HG02970 (cell line): ENCODE measurements around the gene F2.

Source experiments
- ATAC-seq: cut with Tn5 transposase; IDR thresholded peaks from one replicate; pipeline ENCODE4 v1.9.1; 2021; ENCODE audit warnings: mild to moderate bottlenecking, moderate library complexity, moderate number of reproducible peaks; ENCODE audit not compliant: unreplicated experiment, low FRiP score

Gene F2

DNA sequence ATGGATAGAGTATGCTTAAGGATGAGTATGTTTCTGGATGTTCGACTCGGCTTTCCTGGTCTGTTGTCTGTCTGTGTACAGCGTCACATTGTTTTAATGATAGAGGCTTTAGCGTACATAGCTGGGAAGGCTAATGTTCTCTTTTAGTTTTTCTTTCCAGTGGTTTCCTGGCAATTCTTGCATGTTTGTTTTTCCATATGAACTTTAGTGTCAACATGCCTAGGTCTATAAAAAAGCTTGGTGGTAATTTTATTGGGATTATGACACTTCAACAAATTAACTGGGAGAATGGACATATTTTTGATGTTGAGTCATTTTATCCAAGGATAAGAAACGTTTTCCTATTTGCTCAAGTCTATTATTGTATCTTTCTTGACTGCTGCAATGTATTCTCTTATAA lies 17.6 kb downstream of the F2 start:
- no peak for ATAC-seq

DNA sequence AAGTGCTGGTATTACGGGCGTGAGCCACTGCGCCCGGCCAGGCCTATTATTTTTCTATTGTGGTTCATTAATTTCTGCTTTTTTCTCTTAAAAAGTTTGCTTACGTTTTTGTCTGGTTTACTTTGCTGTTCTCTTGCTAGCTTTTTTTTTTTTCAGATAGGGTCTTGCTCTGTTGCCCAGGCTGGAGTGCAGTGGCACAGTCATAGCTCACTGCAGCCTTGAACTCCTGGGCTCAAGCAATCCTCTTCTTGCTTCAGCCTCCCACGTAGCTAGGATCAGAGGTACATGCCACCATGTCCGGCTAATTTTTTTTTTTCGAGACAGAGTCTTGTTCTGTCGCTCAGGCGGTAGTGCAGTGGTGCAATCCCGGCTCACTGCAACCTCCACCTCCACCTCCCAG lies 18.7 kb downstream of the F2 start:
- no peak for ATAC-seq

DNA sequence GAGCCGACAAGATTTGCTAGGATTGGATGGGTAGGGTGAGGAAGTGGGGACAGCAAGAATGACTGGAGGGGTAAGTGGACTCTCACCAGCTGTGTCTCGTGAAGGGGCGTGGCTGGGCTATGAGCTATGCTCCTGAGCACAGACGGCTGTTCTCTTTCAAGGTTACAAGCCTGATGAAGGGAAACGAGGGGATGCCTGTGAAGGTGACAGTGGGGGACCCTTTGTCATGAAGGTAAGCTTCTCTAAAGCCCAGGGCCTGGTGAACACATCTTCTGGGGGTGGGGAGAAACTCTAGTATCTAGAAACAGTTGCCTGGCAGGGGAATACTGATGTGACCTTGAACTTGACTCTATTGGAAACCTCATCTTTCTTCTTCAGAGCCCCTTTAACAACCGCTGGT lies 19.9 kb downstream of the F2 start:
- ATAC-seq, result no peak

DNA sequence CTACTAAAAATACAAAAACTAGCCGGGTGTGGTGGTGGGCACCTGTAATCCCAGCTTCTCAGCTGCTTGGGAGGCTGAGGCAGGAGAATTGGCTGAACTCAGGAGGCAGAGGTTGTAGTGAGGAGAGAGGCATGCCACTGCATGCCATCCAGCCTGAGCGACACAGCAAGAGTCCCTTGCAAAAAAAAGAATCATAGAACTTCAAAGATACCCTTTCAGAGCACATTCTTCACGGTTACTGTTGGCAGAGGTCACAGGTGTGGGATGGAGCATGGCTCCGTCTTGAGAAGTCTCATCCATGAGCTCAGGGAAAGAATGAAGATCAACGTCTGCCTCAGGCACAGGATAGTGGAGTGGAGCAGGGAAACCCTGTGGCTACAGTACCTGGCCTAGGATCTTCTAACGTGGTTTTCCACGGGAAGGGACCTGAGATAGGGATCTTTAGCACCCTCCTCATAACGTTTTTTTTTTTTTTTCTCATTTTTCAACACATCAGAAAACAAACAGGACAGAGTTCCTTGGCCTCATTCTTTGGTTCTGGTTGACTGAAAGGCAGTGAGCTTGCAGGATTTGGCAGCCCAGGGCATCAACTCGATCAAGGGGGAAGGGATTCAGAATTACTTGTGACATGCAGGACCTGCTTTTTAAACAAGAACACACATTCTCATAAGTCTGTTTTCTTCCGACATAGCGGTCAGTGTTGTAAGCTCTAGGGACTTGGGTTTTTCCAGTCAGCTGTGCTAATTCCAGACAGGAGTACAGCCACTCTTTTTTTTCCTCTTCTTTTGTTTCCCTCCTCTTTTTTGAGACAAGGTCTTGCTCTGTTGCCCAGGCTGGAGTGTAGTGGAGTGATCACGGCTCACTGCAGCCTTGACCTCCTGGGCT lies 22.8 kb downstream of the F2 start:
- ATAC-seq, result no peak

DNA sequence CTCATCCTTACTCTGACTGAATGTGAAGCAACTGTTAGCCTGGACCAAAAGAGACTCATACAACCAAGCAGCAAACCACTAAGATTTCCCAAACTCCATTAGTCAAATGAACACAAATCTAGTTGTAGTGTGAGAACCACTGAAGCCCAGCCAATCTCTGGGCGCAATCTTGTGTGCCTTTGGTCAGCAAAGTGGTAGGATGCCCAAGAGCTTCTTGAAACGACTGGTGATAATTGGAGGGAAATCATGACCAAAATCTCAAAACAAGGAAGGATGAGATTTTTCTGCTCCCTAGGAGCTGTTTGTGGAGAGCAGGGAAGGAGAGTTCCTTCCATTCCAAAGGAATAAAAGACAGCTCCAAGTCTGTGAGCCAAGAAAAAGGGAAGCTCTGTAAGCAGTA lies 24.0 kb downstream of the F2 start:
- no peak for ATAC-seq

DNA sequence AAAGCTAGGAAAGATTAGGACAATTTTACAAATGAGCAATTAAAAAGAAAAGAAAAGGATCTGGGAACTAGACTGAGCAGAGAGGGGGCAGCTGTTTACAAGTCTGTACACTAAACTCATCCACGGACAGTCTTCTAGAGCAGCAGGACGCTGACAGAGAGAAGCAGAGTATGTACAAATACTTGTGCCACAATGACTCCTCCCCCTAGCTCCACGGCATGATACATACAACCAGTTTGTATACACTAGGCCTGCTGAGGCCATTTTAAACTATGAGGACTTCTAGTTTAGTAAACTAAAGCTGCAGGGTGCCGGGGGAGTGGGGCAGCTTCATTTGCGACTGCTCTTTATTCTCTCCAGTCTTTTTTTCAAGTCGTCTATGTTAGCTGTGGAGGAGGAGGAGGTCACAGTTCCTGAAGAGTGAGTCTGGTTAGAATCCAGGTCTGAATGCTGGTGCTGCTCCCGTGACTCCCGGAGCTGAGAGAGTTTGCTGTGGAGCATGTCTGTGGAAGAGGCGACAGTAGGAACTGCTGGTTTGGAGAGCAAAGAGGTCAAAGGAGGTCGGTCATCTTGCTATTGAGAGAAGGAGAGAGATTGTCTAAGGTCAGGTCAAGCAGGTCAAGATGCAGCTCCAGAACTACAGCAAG lies 24.8 kb downstream of the F2 start:
- no peak for ATAC-seq

DNA sequence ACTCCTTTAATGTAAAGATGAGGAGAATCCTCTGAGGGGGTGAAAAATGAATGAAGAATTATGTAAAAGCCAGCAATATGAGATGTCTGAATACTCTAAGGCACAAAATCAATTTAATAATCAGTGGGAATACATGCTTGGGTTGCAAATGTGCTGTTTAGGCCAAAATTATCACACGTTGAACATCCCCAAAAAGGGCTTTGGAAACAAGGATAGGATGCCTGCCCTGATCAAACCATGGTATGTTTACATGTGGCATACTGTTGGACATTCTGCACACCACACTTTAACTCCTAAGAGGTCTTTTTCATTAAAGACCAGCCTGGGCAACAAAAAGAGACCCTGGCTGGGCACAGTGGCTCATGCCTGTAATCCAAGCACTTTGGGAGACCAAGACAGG lies 26.3 kb downstream of the F2 start:
- ATAC-seq, result no peak

DNA sequence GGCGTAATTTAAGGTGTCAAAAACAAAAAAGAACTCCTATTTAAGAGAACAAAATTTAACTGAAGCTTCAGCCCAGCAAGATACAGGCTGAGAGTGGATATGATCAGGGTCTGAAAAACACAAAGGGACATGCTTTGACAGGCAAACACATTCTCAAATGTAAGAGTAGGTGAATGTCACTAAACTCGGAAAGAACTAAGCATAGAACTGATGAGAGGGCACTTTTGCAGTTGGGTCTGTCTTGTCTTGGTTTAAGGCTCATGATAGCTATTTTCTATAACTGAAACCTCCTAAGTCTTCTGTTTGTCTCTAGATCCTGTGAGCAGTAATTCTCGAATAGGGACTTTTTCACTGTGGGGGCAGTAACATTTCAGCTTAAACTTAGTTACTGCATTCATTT lies 27.0 kb downstream of the F2 start:
- no peak for ATAC-seq

DNA sequence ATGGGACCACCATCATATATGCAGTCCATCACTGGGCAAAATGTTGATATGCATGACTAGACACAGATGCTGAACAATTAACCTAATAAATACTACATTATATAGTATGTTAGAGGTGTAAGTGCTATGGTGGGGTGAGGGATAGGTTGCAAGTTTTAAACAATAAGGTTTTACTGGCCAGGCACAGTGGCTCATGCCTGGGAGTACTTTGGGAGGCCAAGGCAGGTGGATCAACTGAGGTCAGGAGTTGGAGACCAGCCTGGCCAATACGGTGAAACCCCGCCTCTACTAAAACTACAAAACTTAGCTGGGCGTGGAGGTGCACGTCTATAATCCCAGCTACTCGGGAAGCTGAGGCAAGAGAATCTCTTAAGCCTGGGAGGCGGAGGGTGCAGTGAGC lies 28.1 kb downstream of the F2 start:
- ATAC-seq, result no peak

DNA sequence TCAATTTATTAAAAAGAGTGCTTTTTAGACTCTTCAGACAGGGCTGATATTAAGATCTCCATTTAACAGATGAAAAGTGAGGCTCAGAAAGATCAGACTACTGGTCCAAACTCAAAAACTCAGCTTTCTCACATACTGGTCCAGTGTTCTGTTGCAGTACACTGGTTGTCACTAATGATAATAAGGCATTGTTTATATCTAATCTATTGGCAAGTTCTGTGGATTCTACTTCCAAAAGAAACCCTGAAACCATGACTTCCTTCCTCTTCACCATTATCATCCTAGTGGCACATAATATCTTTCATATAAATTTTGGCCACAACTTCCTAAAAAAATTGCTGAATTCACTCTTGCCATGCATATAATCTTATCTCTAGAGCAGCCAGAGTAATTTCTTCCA lies 36.9 kb downstream of the F2 start:
- ATAC-seq, result no peak

DNA sequence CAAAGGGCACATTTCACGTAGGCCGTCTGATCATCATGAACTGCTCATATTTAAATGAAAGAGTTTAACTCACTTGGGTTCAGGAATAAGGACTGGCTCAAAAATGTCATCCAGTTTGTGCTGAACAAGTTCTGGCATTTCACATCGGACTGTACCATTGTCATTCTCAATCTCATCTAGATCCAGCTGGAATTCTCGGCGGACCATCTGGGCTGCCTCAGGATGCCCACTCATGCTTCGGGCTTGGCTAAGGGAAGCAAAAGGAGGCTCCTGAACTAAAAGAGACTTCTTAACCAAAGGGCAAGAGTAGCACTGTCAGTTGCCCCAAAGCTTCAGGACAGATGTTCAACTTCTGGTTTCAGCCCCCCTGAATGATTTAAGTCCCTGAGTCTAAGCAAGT lies 40.2 kb downstream of the F2 start:
- no peak for ATAC-seq

DNA sequence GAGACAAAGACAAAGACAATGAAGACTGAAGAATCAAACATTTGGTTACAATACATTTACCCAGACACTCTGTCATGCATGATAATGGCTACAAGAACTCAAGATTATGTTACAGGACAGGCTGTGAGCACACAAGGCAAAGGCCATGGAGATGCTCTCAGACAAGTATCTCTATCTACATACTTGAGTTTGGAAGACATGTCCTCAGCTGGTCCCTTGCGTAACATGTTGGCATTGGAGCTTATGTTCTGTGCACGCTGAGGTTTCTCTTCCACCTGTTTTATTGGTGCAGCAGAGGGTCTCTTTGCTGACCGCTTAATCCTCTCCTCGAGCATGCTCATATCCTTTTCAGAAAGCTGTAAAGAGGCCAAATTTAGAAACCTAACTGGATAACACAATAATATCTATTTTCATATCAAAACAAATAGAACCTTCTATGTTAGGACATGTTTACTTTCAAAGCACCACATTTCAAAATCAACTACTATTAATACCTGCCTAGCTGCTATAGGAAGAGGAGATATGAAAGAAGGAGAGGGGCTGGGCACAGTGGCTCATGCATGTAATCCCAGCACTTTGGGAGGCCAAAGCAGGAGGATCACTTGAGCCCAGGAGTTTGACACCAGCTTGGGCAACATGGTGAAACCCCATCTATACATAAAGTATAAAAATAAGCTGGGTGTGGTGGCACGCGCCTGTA lies 41.6 kb downstream of the F2 start:
- no peak for ATAC-seq

DNA sequence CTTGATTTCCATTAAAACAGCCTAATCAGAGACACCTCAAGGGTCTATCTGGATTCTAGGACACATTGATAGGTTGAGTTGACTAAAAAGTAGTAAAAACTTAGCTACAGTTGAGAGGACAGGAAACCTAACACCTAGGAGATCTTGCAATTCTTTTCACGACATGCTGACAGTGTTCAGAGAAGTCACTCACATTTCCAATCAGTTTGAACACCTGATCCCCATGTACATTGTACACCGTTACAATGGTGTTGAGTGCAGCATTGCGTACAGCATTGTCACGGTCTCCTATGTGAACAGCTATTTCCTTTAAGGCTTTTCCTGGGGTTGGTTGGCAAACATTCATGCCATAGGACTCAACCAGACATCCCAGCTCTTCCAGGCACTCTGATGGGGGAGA lies 42.8 kb downstream of the F2 start:
- no peak for ATAC-seq

DNA sequence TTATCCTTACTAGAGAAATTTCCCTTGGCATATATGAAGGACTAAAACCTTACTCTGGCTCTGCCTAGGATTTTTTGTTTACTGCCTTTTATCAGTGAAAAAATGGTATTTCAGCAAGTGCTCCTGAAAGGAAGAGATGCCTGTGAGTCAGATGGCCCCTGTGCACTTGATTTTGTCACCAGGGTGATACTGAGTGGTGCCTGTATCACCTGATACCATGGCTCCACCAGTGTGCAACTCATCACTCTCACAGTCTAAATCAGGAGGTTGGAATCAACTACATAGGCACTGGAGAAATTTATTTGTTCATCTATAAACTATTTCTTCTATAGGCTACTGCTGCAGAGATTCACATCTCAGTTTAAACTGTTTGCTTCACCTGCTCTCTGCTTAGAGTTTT lies 43.2 kb downstream of the F2 start:
- ATAC-seq, result no peak

DNA sequence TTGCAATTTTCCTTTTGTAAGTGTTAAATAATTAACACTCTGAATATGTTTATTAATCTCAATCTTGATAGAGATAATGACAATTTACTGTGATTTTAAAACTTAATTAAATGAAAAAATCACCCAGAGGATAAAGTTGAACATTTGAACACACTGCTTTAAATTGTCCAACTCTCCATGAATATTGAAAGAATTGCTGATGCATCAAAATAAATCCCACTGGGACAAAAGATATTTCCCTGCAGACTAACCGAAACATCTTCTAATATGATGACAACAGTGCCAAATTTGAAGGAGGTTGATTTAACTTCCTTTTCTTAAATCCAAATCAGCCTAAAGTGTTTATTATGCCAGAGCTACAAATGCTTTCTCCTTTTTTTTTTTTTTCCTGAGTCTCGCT lies 47.6 kb downstream of the F2 start:
- ATAC-seq, result no peak

DNA sequence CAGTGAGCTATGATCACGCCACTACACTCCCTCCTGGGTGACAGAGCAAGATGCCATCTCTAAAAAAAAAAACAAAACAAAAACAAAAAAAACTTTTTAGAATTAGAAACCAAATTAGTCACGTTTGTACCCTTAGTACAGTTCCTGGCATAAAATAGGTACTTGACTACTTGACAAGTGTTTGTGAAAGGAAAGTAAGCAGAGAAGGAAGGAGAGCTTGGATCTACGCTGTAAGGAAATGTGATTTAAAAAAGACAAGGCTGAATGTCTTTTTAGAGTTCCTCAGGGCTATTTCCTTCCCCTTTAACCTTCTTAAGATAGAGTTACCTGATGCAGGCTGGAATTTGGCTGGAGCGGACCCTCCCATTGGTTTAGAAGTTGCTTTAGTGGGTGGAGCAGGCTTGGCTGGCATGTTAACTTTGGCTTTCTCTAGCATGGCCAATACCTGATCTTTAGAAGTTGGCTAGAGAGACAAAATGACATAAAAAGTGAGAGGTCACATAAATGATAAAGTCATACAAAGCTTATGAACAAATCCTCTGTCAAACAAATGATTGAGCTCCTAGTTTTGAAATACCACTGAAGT lies 50.7 kb downstream of the F2 start:
- no peak for ATAC-seq

DNA sequence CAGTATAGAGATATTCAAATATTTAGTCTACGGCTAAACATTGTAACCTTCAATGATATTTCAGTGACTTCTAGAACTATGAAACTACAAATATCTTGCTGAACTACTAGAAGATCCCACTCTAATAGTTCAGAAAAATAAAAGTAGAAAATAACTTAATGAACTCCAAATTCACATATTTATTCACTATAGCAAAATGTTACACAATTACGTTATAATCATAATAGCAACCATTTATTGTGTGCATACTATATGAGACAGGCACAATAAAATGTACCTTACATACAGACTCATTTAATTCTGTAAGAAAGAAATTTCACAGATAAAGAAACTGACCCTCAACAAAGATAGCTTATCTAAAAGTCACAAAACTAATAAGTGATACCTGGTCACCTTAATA lies 57.9 kb downstream of the F2 start:
- no peak for ATAC-seq

DNA sequence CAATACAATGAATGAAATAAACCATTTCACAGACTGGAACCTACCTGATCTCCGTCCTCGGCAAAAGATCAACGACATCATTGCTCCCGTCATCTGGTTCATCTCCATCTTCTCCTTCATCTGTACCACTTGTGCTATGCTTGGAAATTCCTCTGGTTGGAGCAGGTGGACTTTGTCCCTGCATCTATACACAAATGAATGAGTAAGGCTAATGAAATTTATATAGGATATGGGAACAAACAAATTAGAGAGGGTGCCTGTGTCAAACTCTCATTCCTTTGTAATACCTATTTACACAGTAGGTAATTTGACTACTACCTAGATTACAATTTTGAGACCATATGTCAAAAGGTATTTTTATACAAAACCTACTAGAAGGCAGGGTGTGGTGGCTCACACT lies 59.4 kb downstream of the F2 start:
- no peak for ATAC-seq
